ENCODE results near the gene AOAH.

Gene AOAH

GRCh38 chr7:36690514-36691187, 33.6 kb downstream of the AOAH start:
- no peak for DNase-seq

GRCh38 chr7:36690041-36690440, 34.3 kb downstream of the AOAH start:
- no peak for DNase-seq

- DNase-seq: no peak
Observed at GRCh38 chr7:36686499-36686898, 37.8 kb downstream of the AOAH start.

GRCh38 chr7:36684954-36685353, 39.3 kb downstream of the AOAH start:
- DNase-seq: no peak

GRCh38 chr7:36683695-36684357, 40.5 kb downstream of the AOAH start:
- no peak for DNase-seq

GRCh38 chr7:36683111-36683510, 41.2 kb downstream of the AOAH start:
- DNase-seq: no peak

GRCh38 chr7:36682102-36682501, 42.2 kb downstream of the AOAH start:
- no peak for DNase-seq

GRCh38 chr7:36677769-36678437, 46.4 kb downstream of the AOAH start:
- peak; percentile 47 for DNase-seq

GRCh38 chr7:36673703-36674102, 50.6 kb downstream of the AOAH start:
- DNase-seq: no peak

GRCh38 chr7:36671432-36671829, 52.9 kb downstream of the AOAH start:
- no peak for DNase-seq

GRCh38 chr7:36670585-36671431, 53.5 kb downstream of the AOAH start:
- peak; percentile 69 for DNase-seq

- no peak for DNase-seq
Observed at GRCh38 chr7:36668750-36669149, 55.5 kb downstream of the AOAH start.

- no peak for DNase-seq
Observed at GRCh38 chr7:36668080-36668479, 56.2 kb downstream of the AOAH start.

GRCh38 chr7:36667007-36667745, 57.1 kb downstream of the AOAH start:
- DNase-seq: no peak

GRCh38 chr7:36663481-36663880, 60.8 kb downstream of the AOAH start:
- DNase-seq: no peak

- DNase-seq: no peak
Observed at GRCh38 chr7:36661135-36661840, 63.0 kb downstream of the AOAH start.

GRCh38 chr7:36659638-36660341, 64.5 kb downstream of the AOAH start:
- no peak for DNase-seq

GRCh38 chr7:36659172-36659516, 65.2 kb downstream of the AOAH start:
- DNase-seq: peak; percentile 83

- DNase-seq: peak; percentile 98
Observed at GRCh38 chr7:36658335-36659171, 65.7 kb downstream of the AOAH start.

- DNase-seq: peak; percentile 80
Observed at GRCh38 chr7:36657036-36657660, 67.1 kb downstream of the AOAH start.
